HCEC 1CT (cell line): ENCODE measurements around the gene UNC79.

Source experiments
- DNase-seq: peaks from one replicate; pipeline ENCODE4 v3.0.0-alpha.2; 2017

The UNC79 gene

DNA sequence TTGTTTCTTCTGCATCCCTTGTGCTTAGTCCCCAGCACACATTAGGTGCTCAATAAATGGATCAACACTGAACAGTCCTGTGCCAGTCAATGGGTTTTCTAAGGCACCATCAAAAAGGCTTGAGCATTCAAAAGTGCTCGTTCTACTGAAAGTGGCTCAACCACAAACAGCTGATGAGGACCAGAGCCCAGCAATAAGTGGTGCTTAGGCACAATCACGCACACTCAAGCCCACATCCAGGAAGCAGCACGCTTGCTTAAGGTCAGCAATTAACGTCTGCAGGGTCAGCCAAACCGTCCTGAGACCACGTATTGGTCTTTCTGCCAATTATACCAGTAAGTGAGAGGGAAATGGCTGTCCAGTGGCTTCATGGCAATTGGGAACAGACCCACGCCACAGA lies 301.0 kb downstream of the UNC79 start:
- no peak for DNase-seq

DNA sequence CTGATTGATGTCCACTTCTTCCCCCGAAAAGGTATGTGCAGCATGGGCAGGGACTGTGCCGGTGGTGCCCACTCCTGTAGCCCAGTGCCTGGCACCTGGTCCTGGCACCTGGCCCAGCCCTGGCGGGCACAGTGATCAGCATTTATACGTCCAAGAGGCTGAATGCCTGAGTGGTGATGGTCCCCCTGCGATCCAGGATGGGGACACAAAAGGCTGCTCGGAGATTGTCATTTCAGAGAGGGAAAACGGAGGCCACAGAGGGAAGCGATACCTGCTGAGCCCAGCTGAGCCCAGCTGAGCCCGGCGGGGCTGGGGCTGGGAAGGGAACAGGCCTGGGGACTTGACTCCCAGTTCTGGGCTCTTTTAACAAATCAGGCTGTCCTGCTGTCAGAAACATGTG lies 301.8 kb downstream of the UNC79 start:
- no peak for DNase-seq

DNA sequence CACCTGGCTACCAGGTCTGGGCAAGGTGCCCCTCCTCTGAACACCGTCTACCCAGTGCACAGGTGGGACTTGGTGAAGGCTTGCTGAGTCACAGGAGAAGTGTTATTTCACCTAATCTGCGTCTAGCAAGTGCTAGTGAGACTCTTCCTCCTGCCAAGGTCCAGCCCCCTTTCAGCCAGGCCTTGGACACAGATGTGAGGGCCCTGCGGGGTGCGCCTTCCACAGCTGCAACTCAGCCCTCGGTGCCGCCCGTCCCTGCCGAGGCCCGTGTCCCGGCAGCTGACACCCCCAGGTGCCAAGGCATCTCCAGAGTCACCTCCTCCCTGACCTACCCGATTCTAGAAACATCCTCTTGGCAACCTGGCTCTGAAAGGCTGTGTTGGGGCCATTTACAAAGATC lies 302.5 kb downstream of the UNC79 start:
- DNase-seq, result no peak

DNA sequence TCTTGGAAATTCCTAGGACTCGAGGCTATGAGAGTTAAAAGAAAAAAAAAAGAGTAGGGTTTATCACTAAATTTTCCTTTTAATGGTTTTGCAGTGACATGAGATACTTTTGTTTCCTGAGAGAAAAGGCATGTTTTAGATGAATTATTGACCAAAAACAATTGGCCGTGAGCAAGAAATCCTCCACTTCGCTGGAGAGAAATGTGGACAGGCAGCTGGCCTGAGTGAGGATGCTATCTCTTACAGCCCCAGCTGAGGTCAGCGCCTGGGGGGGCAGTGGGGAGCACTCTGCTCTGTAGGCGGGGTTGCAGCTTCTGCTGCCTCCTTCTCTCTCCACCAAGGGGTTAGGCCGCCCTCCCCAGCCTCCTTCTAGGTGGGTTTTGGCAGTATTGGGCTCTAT lies 302.9 kb downstream of the UNC79 start:
- no peak for DNase-seq

DNA sequence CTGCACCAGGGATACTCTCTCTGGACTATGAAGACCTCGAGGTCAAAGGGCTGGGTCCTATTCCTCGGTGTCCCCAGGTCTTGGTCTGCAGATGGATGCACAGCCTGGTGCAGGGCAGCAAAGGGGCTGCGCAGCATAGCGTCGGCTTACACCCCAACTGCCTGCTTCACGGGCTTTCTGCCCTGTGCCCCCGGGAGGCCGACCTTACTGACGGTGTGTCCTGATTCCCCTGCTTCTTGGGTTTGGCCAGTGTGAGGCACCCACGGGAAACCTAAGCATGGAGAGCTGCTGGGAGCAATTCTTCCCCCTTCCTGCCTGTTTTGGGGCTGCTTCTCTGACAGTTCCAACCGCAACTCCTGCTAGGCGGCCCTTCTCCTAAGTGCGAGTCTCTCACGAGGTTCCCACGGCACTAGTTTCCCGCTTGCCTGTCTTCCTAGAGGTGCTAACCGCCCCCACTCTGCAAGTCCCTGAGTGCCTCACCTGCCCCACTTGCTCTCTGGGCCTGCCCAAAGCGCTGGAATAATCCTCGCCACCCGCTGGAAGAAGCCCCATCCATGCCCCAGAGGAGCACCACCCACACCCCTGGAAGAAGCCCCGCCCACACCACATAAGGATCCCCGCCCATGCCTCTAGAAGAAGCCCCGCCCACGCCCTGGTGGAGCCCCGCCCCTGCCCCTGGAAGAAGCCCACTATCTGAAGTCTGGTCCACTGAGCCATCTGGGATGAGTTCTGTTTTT lies 303.5 kb downstream of the UNC79 start:
- DNase-seq, result no peak

DNA sequence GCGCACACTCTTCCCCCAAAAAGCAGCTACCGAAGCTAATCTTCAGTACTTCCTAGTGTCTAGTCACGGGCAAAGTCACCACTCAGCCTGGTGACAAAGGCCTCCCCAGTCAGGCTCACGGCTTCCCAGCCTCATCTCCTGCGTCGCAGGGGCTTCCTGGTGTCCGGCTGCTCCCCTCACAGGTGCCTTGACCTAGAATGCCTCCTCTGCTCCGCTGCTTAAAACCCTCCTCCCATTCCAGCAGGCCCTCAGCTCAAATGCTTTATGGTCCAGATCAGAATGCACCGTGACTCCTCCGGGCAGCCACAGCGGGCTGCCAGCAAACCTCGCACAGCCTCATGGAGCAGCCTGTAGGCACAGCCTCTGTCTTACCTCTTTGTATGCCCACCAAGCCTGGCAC lies 304.5 kb downstream of the UNC79 start:
- DNase-seq, result no peak

DNA sequence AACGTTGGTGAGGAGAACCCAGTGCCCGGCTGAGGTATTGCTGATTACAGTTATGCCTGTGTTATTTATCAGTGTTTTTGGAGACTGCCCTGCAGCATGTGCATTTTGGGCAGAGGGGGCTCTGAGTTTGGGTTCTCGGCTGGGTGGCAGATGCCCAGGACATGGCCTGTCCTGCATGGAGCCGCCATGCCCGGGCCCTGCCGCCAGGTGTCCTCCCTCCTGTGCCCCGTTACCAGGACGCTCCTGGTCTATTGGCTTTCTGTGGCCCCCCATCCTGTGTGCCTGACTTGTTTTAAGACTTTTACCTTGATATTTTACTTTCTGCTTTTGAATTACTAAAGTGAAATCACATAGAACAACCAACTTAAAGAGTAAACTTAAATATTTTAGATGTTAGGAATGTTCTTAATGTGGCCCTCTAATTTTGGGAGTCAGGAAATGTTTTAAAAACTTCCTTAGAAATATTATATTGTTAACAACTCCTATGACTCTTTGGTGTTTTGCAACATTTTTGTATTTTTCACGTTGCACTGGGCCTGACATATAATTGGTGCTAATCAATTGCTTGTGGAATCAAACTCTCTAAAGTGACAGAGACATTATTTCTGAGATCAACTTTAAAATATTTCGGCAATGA lies 305.8 kb downstream of the UNC79 start:
- no peak for DNase-seq

DNA sequence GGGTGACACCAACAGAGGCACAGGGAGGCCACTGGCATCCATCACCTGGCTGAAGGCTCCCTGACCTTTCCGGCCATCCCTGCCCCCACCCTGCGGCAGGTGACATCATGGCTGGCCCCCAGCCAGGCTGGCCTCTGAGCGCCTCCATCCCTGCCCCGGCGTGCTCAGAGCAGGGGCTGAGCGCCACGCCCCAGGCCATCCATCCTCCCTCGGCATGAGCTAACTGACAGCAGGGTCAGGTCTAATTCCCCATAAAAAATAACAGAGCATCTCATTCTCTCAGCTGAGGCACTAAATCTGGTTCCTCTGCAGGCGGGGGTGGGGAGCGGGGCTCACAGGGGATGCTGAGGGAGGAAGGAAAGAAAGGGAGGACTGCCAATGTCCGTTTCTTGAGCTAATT lies 306.9 kb downstream of the UNC79 start:
- DNase-seq, result no peak

DNA sequence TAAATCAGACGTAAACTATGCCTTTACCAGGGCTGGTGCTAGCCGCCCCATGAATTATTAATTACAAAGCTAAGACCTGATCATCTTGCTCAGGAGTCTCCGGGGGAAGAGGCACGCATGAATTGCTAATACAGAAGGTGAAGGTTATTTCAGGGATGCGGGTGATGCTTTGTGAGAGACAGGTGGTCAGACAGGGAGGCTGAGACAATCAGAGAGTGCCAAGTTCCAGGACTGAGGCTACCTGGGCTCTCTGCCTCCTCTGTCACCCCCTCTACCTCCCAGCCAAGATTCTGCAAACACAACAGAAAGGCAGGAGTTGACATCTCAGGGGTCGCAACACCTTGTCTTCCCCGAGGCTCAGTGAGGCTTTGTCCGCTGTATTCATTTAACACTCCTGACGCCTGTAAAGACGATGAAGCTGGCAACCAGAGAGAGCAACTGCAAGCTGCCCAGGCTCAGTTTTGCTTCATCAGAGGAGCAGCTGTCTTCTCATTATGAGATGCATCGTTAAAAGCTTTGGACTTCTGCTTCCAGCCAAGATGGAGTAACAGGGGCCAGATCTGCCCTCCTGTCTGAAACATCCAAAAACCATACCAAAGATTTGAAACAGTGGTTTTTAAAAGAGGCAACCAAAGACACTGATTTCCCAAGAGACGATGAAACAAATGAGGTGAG lies 311.0 kb downstream of the UNC79 start:
- no peak for DNase-seq

DNA sequence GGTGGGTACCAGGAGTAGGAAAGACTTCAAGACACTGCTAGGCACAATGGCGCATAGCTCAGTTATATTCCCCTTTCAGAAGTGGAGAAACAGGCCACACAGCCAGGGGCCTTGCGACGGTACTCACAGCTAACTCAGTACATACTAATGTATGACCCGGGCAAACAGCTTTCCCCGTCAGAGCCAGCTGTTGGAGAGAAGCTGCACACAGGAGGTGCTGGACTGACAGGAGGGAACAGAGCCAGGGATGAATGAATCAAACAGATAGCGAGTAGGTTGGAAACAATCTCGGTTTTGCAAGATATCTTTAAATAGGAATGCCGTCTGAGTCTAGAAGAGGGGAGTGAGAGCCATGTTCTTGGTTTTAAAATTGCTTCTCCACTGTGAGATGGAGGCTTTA lies 312.0 kb downstream of the UNC79 start:
- no peak for DNase-seq

DNA sequence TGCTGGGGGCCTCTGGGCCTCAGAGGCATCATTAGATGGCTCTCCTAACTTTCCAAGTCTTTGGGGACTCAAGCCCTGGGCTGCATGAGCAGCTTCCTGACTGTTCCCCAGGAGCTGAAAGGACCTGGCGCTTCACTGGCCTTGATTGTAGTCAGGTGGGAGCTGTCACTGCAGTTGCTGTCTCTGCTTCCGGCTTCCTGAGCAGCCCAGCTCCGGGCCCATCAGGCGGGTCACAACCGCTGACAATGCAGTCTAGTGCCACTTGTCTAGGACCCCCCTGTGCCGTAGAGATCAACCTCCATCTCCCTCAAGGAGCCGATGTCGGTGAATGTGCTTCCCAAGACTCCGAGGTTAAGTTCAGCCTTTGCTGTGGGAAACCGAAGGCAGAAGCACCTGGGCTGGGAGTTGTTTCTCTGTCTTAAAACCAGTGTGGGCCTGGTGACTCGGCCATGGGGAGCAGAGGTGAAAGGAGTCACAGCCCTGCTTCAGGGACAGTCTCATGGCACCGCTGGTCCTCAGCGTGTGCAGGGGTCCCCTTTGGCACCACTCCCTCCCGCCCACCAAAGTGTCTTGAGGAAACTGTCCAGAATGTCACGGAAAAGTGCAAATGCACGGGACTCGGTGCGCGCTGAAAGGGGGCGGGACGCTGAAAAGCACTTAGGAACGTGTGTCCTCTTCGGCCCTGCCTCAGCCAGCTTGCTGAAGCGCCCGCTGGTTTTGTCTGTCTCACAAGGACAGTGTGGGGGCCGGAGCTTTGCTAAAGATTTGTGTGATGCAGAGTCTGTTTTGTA lies 312.7 kb downstream of the UNC79 start:
- no peak for DNase-seq

DNA sequence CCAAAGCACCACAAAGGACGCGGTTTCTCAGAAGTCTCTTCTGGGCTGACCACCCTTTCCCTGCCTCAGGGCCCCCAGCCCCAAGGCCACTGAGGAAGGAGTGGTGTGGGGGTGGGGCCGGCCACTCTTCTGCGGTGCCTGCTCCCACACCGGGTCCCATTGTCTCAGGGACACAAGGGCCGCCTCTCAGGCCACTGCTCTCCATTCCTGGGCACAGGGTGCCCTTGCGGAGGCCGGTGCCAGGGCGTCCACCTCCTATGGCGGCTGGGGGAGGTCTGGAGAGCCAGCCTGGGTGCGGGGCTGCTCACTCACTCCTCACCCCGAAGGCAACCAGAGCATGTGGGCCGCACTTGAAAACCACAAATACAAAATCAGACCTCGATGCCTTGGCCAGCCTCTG lies 313.4 kb downstream of the UNC79 start:
- DNase-seq, result no peak

DNA sequence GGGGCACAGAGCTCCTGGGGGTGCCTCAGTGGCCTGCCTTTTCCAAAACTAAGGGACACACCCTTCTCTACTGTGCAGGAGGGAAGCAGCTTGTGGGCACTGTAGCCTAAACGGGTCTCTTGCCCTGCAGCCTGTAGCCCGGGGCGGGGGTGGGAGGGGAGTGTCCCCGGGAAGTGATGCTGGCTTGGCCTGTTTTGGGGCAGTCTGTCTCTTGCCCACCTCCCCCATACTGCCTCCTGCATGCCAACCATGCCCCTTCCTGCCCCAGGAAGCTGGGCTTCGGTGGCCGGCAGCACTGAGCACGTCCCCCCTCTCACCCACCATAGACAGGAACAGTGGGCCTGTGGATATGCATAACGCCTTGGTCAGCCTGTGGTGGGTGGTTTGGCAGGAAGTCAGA lies 314.1 kb downstream of the UNC79 start:
- no peak for DNase-seq

DNA sequence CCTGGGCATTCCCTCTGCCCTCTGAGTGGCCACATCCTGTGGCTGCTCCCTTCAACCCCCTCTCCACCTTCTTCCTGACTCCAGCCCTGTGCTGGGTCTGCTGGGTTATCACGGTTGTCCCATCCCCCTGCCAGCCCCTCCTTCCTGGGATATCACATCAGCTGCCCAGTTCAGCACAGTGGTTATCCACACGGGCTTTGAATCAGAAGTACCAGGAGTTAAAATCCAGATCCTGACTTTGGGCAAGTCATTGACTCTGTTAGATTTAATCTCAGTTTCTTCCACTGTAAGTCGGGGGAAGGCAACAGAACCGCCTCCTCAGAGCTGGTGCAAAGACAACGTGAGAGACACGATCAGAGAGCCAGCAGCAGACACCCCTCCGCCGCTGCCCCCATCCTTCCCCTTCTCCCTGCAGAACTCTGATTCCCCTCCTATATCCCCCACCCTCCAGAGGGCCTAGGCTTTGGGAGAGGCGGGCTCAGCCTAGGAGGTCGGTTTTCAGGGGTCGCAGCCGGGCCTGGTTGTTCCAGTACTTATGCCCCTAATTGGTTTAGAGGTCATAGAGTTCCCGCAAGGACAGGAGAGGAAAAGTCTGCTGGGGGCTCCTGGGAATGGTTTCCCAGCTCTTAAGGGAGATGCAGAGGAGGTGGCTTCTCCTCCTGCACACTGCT lies 315.0 kb downstream of the UNC79 start:
- no peak for DNase-seq

DNA sequence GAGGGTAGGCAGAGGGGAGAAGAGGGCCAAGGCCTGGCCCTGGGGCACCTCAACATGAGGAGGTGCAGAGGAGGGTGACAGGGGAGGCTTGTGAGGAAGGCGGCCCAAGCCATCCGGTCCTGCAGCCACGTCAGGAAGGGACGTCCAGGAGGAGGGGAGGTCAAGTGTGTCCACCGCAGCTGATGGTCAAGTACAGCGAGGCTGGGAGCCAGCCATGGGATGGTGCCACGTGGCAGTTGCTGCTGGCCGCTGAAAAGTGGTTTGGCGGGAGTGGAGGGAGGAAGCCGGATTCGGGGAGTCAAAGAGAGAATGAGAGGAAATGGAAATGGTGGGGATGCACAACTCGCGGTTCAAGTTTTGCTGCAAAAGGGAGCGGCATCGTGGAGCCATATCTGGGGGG lies 316.4 kb downstream of the UNC79 start:
- no peak for DNase-seq

DNA sequence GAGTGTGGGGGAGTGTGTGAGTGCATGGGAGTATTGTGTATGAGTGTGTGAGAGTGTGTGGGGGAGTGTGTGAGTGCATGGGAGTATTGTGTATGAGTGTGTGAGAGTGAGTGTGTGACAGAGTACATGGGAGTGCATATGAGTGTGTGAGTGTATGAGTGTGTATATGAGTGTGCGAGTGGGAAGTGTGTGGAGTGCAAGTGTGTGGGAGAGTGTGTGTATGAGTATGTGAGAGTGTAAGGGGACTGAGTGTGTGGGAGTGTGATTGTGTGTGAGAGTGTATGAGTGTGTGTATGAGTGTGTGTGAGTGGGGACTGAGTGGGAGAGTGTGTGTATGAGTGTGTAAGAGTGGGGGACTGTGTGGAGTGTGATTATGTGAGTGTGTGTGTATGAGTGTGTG lies 316.8 kb downstream of the UNC79 start:
- DNase-seq, result no peak

DNA sequence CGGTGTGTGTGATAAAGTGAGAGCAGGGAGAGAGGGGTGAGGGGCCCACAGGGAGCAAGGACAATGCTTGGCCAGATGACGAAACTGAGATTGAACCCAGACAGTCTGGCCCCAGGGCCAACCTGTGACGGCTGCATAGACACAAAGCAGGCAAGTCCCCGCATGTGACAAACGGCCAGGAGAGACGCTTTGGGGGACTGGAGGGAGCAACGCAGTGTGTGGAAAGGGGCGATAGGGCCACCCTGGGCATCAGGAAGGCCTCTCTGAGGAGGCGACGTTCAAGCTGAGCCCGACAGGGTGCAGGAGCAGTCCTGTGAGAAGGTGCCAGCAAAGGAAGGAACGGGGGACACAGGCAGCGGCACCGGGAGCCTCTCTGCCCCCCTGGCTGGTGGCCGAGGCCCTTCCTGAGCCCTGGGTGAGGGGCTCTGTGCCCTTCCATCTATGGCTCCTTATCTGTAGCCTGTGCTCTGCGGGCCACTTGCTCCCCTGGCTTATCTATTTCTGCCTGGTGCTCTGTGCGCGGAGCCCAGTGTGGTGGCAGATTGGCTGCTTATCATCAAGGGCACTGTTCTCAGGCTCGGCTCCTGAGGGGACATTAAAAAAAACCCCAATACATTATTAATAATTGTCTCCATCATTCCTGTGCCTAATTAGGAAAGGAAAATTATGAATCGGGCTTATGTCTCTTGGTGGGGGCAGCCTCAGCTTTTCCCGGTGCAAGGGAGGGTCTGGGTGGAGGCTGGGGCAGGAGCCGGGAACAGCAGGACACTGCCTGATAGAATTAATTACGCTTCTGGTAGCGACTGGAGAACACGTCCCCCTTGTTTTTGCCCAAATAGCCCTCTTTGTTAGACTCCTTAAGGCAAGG lies 317.7 kb downstream of the UNC79 start:
- DNase-seq, result no peak

DNA sequence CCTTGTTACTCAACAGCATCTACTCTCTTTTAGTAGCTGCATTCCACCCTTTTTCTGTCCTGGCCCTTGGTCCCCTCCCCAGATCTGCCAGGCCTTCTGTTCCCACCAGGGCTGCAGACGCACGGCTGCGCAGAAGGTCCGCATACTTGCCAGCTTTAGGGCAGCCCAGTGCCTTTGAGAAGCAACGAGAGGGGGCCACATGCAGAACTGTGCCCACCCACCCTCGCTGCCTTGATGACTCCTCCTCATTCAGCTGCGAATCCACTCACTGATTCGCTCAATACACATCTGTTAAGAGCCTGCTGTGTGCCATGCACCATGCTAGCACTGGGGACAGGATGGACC lies 318.3 kb downstream of the UNC79 start:
- DNase-seq, result no peak

DNA sequence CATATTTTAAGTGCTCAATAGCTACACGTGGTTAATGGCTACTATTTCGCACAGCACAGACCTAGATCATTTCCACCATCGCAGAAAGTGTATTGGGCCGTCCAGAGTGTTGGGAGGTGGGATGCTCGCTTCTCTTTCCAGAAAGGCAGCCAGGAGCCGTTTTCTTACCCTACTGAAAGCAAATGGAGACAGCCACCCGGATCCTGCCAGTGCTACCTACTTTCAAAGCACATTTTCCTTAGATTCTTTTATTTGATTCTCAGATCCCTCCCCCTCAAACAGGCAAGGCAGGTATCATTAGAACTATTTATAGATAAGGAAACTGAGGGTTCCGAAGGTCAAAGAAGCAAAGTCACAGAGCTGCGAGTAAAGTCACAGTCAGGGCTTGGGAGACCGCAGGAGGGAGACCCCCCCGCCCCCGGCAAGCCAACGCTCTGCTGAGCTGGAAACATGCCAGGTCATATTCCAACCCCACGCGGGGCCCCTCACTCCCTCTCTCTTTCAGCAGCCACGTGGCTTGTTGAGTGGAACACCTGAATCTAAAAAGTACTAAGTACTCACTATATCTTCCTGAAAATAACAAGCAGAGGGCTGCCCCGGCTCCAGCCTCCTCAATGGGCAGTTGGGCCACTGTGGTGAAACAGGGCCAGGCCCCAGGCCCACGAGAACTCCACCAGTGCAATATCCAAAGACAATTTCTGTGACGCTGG lies 321.4 kb downstream of the UNC79 start:
- no peak for DNase-seq

DNA sequence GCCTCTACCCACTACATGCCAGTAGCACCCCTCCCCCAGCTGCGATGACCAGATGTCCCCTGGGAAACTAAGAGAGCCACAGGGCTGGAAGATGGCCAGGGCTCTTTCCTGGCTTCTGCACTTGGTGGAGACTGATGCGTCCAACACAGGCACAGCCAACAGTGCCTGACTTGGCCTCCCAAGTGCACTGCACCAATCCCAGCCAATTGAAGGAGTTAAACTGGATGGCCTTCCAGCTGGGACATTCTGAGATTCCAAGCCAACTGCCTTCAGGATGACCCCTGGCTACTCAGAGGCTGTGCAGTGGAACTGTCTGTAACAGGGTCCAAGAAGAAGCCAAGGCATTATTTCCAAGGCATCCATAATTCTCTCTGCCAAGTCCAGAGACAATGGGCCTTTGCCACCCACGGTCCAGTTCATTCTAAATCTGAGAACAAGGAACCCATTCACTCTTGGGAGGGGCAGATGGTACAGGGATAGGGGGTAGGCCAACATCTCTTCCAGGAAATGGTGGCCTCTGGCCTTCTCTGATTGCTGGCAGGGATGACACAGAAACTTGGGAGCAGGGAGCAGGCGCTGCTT lies 322.3 kb downstream of the UNC79 start:
- no peak for DNase-seq

DNA sequence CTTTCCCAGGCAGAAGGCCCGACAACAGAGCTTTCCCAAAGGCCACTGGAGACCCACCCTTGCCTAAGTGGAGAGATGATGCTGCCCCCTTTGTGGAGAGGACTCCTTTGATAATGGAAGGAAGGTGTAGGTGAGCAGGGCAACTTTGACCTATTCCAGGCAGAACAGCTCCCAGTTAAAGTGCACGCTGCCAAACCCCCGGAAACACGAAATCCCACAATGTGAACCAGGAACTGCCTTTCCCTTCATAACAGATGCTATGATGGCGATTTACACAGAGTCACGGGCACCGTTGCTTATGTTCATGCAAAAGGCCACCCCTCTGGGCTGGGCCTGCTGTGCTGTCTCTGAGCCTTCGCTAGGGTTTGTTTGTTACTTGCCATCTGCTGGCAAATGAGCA lies 322.9 kb downstream of the UNC79 start:
- no peak for DNase-seq
